Measurements from ENCODE around the gene NPAS2. TPM values are rescaled to one million over a fixed set of nuclear protein-coding genes. Genes with fewer than 3 reads are reported as not detected.

NPAS2 gene
- total RNA-seq, 2 donors from 2014 or later = 39.2 to 49.4 TPM

DNA sequence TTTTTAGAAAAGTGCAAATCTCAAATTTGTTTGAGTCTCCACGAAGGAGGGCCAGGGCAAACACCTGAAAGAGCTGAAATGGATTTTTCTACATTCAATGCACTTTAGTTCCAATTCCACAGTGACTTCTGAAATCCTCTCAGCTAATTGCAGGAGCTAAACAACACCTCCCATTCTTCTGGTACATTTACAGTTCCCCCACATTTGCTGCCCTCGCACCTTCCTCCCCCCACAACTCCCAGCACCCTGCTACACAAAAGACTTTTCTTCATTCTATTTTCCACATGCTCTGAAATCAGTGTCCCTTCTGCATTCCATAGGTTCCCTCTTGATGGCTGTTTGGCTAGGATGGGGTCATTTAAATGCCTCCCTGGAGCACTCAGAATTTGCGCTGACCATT, 5.9 kb upstream of the NPAS2 start:
- TF ChIP-seq, protein P1, sequence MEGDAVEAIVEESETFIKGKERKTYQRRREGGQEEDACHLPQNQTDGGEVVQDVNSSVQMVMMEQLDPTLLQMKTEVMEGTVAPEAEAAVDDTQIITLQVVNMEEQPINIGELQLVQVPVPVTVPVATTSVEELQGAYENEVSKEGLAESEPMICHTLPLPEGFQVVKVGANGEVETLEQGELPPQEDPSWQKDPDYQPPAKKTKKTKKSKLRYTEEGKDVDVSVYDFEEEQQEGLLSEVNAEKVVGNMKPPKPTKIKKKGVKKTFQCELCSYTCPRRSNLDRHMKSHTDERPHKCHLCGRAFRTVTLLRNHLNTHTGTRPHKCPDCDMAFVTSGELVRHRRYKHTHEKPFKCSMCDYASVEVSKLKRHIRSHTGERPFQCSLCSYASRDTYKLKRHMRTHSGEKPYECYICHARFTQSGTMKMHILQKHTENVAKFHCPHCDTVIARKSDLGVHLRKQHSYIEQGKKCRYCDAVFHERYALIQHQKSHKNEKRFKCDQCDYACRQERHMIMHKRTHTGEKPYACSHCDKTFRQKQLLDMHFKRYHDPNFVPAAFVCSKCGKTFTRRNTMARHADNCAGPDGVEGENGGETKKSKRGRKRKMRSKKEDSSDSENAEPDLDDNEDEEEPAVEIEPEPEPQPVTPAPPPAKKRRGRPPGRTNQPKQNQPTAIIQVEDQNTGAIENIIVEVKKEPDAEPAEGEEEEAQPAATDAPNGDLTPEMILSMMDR (IDR thresholded peaks at IDR 0.05) = no peak
- H3K36me3 ChIP-seq = no peaks in the 10 kb centered on the region
- H3K27me3 ChIP-seq = no peaks in the 10 kb centered on the region
- peaks cover 0 to 37% of the 10 kb centered on the region in 2 donors for H3K4me1 ChIP-seq
- peak overlapping the region; percentile 52 to 83 for H3K27ac ChIP-seq
- no peak overlapping the region for H3K4me3 ChIP-seq
- no peak for DNase-seq (ENCODE audit: low spot score)
- H3K9me3 ChIP-seq = no peaks in the 10 kb centered on the region

DNA sequence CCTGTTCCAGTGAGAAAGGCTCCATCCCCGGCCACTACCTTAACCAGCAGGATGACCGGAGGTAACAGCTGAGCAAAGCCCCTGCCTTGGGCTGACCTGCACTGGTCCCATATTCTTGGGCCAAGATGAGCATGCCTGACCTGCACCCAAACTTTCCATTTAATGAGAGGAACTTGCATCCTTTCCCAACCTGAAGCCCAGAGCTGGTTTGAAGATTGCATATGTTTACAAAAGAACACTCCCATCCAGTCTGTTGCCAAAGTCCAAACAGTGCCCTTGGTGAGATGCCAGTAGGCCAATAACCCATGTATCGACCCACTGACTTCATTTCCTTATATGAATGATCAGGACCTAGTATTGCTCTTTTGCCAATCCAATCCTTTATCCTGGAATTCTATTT, 5.5 kb upstream of the NPAS2 start:
- Histone ChIP-seq H3K27ac (peak overlapping the region; percentile 52 to 83), H3K4me3 (no peak overlapping the region), H3K9me3 (no peaks in the 10 kb centered on the region), H3K36me3 (no peaks in the 10 kb centered on the region), H3K27me3 (no peaks in the 10 kb centered on the region), H3K4me1 (peaks cover 0 to 41% of the 10 kb centered on the region in 2 donors)
- DNase-seq (ENCODE audit: low spot score) = no peak
- TF ChIP-seq, protein P1 (IDR thresholded peaks at IDR 0.05) = no peak

DNA sequence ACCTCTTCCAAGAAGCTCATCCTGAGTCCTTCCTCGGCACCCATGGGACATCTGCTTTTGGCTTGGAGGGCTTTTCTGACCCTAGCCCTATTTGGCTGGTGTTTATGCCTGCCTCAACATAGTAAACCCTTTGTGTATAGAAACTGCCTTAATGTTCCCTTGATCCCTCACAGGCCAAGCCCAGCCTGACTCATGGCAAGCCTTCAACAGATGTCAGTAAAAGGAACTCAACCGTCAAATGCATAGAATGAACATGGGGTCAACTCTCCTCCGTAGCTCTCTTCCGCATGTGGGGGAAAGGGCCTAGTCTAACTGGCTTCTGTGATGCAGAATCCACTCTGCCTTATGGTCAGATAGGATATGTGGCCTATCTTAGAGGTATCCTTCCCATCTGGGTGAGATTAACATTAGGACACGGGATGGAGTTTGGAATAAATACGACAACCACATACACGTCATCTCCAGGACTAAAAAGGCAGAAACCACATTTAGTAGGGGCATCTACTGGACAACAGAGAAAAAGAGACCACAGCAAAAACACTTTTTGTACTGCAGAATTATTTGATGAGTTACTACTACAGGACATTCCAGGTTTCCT, 2.5 kb upstream of the NPAS2 start:
- Histone ChIP-seq H3K27ac (peak overlapping the region; percentile 88 to 96), H3K9me3 (no peaks in the 10 kb centered on the region), H3K36me3 (no peaks in the 10 kb centered on the region), H3K4me1 (peaks cover 0 to 52% of the 10 kb centered on the region in 2 donors), H3K27me3 (no peaks in the 10 kb centered on the region), H3K4me3 (no peak overlapping the region)
- DNase-seq (ENCODE audit: low spot score) = no peak
- TF ChIP-seq, protein P1 (IDR thresholded peaks at IDR 0.05) = no peak

DNA sequence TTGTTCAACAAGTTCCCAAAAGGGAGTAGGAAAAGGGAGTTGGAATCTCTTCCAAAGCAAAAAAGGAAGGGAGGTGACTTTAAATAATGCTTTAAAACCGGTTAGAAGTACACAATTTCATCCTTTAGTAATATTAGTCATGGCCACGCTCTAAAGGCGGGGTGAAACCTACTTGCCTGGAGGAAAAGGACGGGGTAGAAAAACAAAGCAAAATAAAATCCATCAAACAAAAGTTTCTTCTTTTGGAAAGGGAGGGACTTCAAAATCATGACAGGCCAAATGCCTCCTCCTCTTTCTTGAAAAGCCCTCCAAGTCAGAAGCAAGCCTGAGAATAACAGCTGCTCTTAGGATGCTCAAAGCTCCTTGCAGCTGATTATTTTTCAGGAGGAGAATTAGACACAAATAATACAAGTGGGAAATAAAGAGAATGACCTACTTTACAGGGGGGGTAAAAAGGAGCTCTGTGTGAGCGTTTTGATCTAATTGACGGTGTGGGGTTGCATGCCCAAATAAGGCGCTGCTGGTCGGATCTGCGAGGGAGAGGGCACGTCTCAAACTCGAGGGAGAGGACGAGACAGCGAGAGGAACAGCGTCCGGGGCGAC, 1.8 kb upstream of the NPAS2 start:
- TF ChIP-seq, protein P1 (IDR thresholded peaks at IDR 0.05) = no peak
- no peak for DNase-seq (ENCODE audit: low spot score)
- Histone ChIP-seq H3K4me1 (peaks cover 0 to 50% of the 10 kb centered on the region in 2 donors), H3K36me3 (no peaks in the 10 kb centered on the region), H3K27me3 (no peaks in the 10 kb centered on the region), H3K27ac (peak overlapping the region; percentile 88 to 96), H3K9me3 (no peaks in the 10 kb centered on the region), H3K4me3 (peak overlapping the region; percentile 80)

DNA sequence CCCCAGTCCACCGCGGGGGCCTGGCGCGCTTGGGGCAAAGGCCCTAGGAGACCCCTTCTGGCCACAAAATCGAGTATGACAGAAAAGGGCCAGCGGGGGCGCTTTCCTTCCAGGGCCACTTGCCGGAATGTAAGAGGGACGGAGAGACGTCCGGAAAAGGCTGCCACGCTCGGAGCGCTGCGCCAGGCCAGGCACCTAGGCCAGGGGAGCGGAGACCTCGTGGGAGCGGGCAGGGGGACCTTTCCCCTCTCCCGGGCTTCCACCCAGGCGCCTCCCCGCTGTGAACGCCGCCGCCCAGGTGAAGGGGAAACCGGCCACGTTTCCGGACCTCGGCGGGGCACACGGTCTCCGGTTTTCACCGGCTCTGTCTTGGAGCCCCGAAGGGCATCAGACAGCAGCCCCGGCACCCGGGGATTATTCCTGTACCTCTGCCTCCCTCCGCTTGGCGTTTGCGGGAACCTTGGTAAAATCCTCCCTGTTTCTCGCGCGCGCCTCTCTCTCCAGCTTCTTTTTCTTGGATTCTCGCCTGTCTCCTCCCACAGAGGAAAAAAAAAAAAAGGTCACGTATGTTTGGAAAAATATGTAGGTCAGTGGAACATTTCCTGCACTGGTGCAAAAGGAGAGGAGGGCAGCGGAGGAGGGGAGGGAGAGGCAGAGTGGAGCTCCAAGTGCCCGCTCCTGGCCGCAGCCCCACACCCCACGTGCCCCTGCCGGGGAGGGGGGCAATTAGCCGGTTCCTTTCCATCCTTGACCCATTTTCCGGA, 1.2 kb upstream of the NPAS2 start:
- peaks cover 0 to 51% of the 10 kb centered on the region in 2 donors for H3K4me1 ChIP-seq
- no peaks in the 10 kb centered on the region for H3K36me3 ChIP-seq
- peak; percentile 73 for DNase-seq (ENCODE audit: low spot score)
- no peaks in the 10 kb centered on the region for H3K9me3 ChIP-seq
- peak overlapping the region; percentile 80 for H3K4me3 ChIP-seq
- H3K27me3 ChIP-seq = no peaks in the 10 kb centered on the region
- TF ChIP-seq, protein P1 (IDR thresholded peaks at IDR 0.05) = peak in 1 of 2 donors; percentile 32
- H3K27ac ChIP-seq = peak overlapping the region; percentile 88 to 96

All from right atrium auricular region (tissue), 2 donors.